ENCODE results near the gene PDCD11.

Gene PDCD11

DNA sequence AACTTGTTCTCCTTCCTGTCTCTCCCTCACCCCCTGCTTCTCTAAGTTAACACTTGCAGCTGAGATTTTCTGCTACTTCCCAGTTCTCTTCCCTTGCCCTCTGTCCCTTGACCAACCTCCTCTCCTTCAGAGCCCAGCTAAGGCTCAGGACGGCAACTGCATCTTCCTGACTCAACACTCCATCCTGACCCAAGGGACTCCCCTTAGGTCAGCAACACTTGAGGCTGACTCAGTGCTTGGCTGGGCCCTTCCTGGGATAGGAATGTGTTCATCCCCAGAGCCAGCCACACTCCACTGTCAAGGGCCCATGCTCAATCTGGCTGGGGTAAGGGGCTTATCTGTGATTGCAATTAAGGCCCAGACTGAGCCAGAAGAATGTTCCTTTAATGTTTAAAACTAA is 52.3 kb downstream of the PDCD11 start:
- FAIRE-seq (no peak), DNase-seq (ENCODE audit: extremely low spot score, insufficient read length, low read depth) (no peak)

- FAIRE-seq (no peak), DNase-seq (ENCODE audit: extremely low spot score, insufficient read length, low read depth) (no peak)
Measured at GRCh38 chr10:103449208-103450144, 53.0 kb downstream of the PDCD11 start.

DNA sequence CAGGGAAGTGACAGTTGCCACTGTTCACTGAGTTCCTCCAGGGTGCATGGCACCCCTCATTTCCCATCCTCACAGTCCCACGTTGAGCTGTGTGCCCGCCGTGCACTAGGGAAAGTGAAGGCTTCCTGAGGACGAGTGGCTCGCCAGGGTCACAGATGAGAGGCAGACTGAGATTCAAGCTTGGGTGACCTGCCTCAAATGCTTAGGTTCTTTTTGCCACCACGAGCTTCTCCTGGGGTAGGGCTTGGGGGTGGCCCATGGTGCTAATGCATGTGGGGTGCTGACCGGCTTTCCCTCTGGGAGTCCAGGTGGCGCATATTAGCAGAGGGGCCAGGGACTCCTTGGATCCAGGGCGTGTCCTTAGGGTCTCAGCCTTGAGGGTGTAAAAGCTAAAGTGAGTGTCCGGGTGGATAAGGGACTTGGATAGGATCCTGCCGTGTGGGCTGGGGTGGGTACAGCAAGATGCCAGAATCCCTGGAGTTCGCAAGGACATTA is 53.8 kb downstream of the PDCD11 start:
- FAIRE-seq (no peak), DNase-seq (ENCODE audit: extremely low spot score, insufficient read length, low read depth) (no peak)

GRCh38 chr10:103451091-103451813 is 54.8 kb downstream of the PDCD11 start:
- DNase-seq (ENCODE audit: extremely low spot score, insufficient read length, low read depth) = peak; percentile 46

DNA sequence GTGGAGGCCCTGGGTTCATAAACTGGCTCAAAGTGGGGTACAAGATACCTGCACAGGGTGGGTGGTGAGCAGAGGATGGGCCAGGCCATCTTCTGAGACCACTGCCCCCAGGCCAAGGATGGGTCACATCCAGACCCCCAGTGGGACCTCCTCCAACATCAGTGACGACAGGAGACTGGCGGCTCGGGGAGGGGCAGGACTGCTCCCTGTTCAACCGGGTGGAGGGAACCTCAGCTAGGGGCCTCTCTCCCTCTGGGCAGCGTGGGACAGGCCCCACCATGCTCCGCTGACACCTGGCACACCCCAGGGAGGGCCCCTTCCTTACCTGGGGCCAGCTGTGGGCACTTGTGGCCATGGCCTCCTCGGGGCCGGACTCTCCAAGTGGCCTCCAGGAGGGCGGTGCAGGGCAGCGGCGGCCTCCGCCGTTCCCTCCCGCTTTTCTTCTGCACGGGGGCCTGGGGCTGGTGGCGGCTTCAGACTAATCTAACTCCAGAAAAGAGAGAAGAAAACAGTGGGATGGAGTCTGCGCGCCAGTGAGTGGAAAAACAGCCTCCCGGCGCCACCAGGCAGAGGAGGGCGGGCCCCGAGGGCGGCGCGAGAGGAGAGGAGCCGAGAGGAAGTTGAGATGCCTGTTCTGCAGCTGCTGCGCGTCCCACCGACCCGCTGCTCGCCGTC is 55.5 kb downstream of the PDCD11 start, which contains the start of gene CALHM2:
TSS of gene CALHM2 (minus strand) at position 540 of the 675 bp plus-strand sequence. CDS start 2,429 bp downstream, outside the sequence.
- no peak for DNase-seq (ENCODE audit: extremely low spot score, insufficient read length, low read depth)
- peak; percentile 81 for FAIRE-seq

More at GRCh38 chr10:103451091-103451813, 54.8 kb downstream of the PDCD11 start:
- FAIRE-seq = peak; percentile 86

- no peak for DNase-seq (ENCODE audit: extremely low spot score, insufficient read length, low read depth)
- no peak for FAIRE-seq
Measured at GRCh38 chr10:103452506-103453230, 56.2 kb downstream of the PDCD11 start.

GRCh38 chr10:103454026-103454425 is 57.6 kb downstream of the PDCD11 start:
- FAIRE-seq (no peak), DNase-seq (ENCODE audit: extremely low spot score, insufficient read length, low read depth) (no peak)

DNA sequence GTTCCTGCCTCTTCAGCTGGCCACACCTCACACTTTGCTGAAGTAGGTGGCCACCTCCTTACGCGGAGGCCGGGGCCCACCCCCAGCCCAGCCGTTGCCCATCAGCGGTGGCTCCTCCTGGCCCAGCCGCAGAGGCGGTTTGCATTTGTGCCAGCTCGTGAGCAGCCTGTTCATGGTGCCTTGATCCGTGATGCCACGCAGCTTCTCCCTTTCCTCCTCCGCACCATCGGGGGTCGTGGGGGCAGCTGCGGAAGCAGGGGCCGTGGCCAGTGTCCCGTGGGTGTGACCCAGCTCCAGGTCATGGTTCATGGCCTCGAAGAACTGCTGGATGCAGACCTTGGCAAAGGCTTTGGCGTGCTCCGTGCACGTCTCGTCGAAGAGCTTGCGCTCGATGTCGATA is 58.8 kb downstream of the PDCD11 start:
- no peak for DNase-seq (ENCODE audit: extremely low spot score, insufficient read length, low read depth)
- no peak for FAIRE-seq

GRCh38 chr10:103456074-103456660 is 59.7 kb downstream of the PDCD11 start:
- FAIRE-seq (no peak), DNase-seq (ENCODE audit: extremely low spot score, insufficient read length, low read depth) (no peak)

- DNase-seq (ENCODE audit: extremely low spot score, insufficient read length, low read depth) = no peak
- no peak for FAIRE-seq
Measured at GRCh38 chr10:103457176-103457712, 60.8 kb downstream of the PDCD11 start.

- FAIRE-seq (no peak), DNase-seq (ENCODE audit: extremely low spot score, insufficient read length, low read depth) (no peak)
Measured at GRCh38 chr10:103457896-103458583, 61.6 kb downstream of the PDCD11 start.

DNA sequence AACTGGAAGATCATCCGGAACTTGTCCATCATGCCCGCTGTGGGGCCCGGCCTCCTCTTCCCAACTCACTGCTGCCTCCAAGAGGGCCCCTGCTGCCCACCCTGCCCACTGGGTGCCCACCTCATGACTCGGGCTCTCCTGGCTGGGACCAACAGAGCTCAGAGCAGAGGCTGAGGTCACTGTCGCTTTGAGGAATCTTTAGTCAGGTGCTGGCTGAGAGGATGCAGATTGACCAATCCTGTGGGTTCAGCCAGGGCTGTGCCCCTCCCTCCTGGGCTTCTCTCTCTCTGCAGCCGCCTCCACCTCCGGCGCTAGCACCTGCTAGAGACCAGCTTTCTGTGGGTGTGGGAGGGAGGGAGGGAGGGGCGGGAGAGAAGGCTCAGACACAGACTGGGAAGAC is 62.3 kb downstream of the PDCD11 start, which contains the start of gene CALHM1:
TSS of gene CALHM1 (minus strand) at position 181 of the 400 bp plus-strand sequence. CDS start at position 32, 149 bp downstream.
- DNase-seq (ENCODE audit: extremely low spot score, insufficient read length, low read depth) (no peak), FAIRE-seq (peak; percentile 82)

DNA sequence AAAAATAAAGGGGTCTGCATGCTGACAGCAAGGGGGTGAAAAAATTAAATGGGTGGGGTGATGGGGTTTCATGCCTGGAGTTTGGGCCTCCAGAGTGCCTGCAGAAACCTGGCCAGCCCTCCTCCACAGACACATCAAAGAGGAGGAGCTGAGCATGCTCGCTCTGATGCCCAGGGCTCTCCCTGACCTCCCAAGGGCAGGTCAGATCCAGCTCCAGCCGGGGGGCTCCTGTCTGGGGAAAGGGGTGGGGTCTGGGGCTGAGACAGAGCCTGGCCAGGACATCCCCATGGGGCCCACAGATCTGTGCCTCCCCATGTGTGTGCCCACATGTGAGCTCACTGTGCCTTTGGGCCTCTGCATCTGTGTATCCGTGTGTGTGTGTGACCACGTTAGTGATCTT is 63.2 kb downstream of the PDCD11 start:
- FAIRE-seq (no peak), DNase-seq (ENCODE audit: extremely low spot score, insufficient read length, low read depth) (no peak)

DNA sequence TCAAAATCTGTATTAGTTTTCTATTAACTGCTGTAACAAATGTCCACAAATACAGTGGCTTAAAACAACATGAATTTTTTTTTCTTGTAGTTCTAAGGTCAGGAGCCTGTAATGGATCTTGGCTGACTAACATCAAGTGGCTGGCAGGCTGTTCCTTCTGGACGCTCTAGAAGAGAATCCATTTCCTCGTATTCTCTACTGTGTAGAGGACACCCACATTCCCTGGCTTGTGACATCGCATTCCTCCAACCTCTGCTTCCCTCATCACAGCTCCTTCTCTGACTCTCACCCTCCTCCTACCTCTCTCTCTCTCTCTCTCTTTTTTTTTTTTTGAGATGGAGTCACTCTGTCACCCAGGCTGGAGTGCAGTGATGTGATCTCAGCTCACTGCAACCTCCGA is 67.1 kb downstream of the PDCD11 start:
- FAIRE-seq (no peak), DNase-seq (ENCODE audit: extremely low spot score, insufficient read length, low read depth) (no peak)

- FAIRE-seq (peak; percentile 64), DNase-seq (ENCODE audit: extremely low spot score, insufficient read length, low read depth) (no peak)
Measured at GRCh38 chr10:103465411-103466179, 69.2 kb downstream of the PDCD11 start.

DNA sequence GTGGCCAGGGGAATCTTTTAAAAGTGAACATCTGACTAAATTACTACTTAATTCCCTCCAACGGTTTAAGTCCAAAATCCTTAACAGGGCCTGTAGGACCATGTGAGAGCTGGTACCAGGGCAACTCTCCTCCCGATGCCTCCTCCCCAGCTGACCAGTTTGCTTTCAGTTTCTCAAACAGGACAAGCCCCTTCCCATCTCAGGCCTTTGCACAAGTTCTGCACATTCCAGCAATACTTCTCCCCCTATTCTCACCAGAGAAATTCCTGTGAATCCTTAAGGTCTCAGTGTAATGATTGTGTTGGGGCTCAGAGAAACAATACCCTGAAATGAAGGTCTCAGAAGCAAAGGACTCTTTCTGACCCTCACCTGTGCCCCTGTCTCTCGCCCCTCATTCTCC is 70.3 kb downstream of the PDCD11 start:
- DNase-seq (ENCODE audit: extremely low spot score, insufficient read length, low read depth) = no peak
- peak; percentile 56 for FAIRE-seq

- DNase-seq (ENCODE audit: extremely low spot score, insufficient read length, low read depth) (no peak), FAIRE-seq (peak; percentile 94)
Measured at GRCh38 chr10:103467406-103467805, 71.0 kb downstream of the PDCD11 start.

GRCh38 chr10:103469201-103469600 is 72.8 kb downstream of the PDCD11 start:
- FAIRE-seq = peak; percentile 48
- DNase-seq (ENCODE audit: extremely low spot score, insufficient read length, low read depth) = no peak

All from GM18507 (cell line).